NCI-H82 treated with DMSO at 0.1 percent for 48 hours (cell line): ENCODE data around the gene ROBO1.
"Not testable (repeated sequence)": the region's sequence is repeated elsewhere in the genome, so short reads cannot be mapped to it uniquely, and the experiment has no call there.

Experiments used
- DNase-seq: peaks from one replicate; lab custom pipeline; 2025; ENCODE audit not compliant: unreplicated experiment; lab: John Stamatoyannopoulos, UW

The ROBO1 gene

GRCh38 chr3:79317551-79318518, 450.0 kb downstream of the ROBO1 start:
- no peak for DNase-seq

GRCh38 chr3:79314962-79315361, 452.8 kb downstream of the ROBO1 start:
- no peak for DNase-seq

- DNase-seq = no peak
These were observed 453.3 kb downstream of the ROBO1 start for GRCh38 chr3:79314544-79314943.

- DNase-seq = no peak
These were observed 457.8 kb downstream of the ROBO1 start for GRCh38 chr3:79310016-79310415.

GRCh38 chr3:79306934-79307570, 460.7 kb downstream of the ROBO1 start:
- no peak for DNase-seq

- DNase-seq = not testable (repeated sequence)
These were observed 467.7 kb downstream of the ROBO1 start for GRCh38 chr3:79299949-79300635.

GRCh38 chr3:79297245-79297960, 470.4 kb downstream of the ROBO1 start:
- no peak for DNase-seq

GRCh38 chr3:79286882-79287281, 480.9 kb downstream of the ROBO1 start:
- no peak for DNase-seq

- no peak for DNase-seq
These were observed 481.9 kb downstream of the ROBO1 start for GRCh38 chr3:79285871-79286270.

- DNase-seq = no peak
These were observed 482.4 kb downstream of the ROBO1 start for GRCh38 chr3:79285380-79285779.

GRCh38 chr3:79284781-79285180, 483.0 kb downstream of the ROBO1 start:
- no peak for DNase-seq

GRCh38 chr3:79278681-79279080, 489.1 kb downstream of the ROBO1 start:
- DNase-seq = no peak

- DNase-seq = no peak
These were observed 499.4 kb downstream of the ROBO1 start for GRCh38 chr3:79268422-79268821.

- DNase-seq = no peak
These were observed 502.9 kb downstream of the ROBO1 start for GRCh38 chr3:79264892-79265291.

- DNase-seq = no peak
These were observed 504.4 kb downstream of the ROBO1 start for GRCh38 chr3:79263423-79263822.

GRCh38 chr3:79258479-79258878, 509.3 kb downstream of the ROBO1 start:
- no peak for DNase-seq

- DNase-seq = no peak
These were observed 510.0 kb downstream of the ROBO1 start for GRCh38 chr3:79257791-79258190.

GRCh38 chr3:79255702-79256101, 512.1 kb downstream of the ROBO1 start:
- no peak for DNase-seq

- no peak for DNase-seq
These were observed 512.5 kb downstream of the ROBO1 start for GRCh38 chr3:79255292-79255691.

GRCh38 chr3:79253704-79254103, 514.1 kb downstream of the ROBO1 start:
- no peak for DNase-seq

GRCh38 chr3:79253271-79253670, 514.5 kb downstream of the ROBO1 start:
- DNase-seq = no peak
